ENCODE results near the gene KCNC4. TPM values are rescaled to one million over a fixed set of nuclear protein-coding genes. Genes with fewer than 3 reads are reported as not detected.

The KCNC4 gene
- 0.17 TPM for polyA plus RNA-seq (2013, experiment 1 of 2)
- polyA plus RNA-seq (2013, experiment 2 of 2): 0.23 TPM

DNA sequence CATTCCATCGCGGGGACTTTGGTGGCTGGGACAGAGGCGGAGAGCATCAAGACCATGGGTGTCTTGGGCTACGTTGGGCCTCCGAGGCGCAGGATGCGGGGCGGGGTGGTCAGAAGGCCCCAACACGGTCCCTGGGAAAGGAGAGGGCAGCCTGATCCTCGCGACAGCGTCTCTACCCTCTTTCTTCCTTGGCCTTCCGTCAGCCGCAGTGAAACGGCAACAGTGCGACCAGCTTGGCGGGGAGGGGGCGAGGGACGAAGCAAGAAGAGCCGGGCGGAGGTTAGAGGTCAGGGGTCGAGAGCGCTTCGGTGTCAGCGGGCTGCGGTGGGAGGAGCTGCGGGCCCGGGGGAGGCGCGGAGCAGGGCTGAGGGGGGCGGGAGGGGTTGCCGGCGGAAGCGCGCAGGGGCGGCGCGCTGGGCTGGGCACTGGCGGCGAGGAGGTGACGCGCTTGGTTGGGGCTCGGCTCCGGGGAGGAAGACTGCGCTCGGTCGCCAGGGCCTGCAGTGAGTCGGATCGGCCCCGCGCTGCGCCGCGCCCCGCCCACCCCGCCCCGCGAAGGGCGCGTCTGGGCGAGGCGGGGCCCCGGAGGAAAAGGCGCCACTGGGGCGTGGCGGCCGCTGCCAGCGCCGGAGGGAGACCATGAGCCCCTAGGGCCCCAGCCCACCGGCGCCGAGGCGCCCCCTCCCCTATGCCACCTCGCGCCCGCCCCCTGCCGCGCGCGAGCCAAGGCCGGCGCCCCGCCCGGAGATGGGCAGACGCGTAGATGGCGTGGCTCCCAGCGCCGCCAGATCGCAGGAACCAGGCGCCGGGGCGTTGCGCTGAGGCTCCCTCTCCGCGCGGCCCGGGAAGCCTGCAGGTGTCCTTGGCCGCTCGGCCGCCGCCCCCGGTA is at the start of gene KCNC4:
TSS of gene KCNC4 (plus strand) at position 600 of the 889 bp plus-strand sequence. CDS start 1,186 bp downstream, outside the sequence.
- Histone ChIP-seq H3K27me3 (ENCODE audit: control insufficient read depth in 1 of 2, insufficient read depth in 1 of 2, low read length in 2 of 2) (peaks cover 3 to 82% of the 10 kb centered on the region in 2 experiments), H3K4ac (ENCODE audit: low read depth in 1 of 2, low read length in 2 of 2) (no peak within 1 kb of the TSS), H3K4me1 (ENCODE audit: control insufficient read depth, insufficient read depth, low read depth, low read length) (peaks cover 21% of the 10 kb centered on the region), H3K18ac (ENCODE audit: low read depth in 1 of 2, low read length in 2 of 2) (peak within 1 kb of the TSS; percentile 4 to 5), H2BK15ac (ENCODE audit: low read depth, poor library complexity, severe bottlenecking) (peak within 1 kb of the TSS; percentile 45), H3K4me3 (ENCODE audit: insufficient read depth in 1 of 2, low read depth in 1 of 2, low read length in 2 of 2) (peak within 1 kb of the TSS; percentile 63 to 76), H3K79me1 (replicated peaks; ENCODE audit: low read length, poor library complexity, severe bottlenecking) (no peaks in the 10 kb centered on the region), H3K9me3 (ENCODE audit: control insufficient read depth, low read length) (no peaks in the 10 kb centered on the region), H2BK5ac (ENCODE audit: low read depth, low read length, poor library complexity, severe bottlenecking) (no peak within 1 kb of the TSS), H3K27ac (ENCODE audit: low read length, poor library complexity, severe bottlenecking) (no peak within 1 kb of the TSS), H4K91ac (ENCODE audit: low read length) (no peak within 1 kb of the TSS), H3K23ac (ENCODE audit: low read length in 2 of 2) (peak within 1 kb of the TSS in 1 of 2 experiments; percentile 15), H3K36me3 (ENCODE audit: control insufficient read depth in 1 of 2, insufficient read depth in 2 of 2, low read depth in 1 of 2, low read length in 2 of 2) (peaks cover 0 to 2% of the 10 kb centered on the region in 2 experiments), H3K9ac (ENCODE audit: low read length) (peak within 1 kb of the TSS; percentile 83), H3K14ac (ENCODE audit: low read length in 2 of 2) (no peak within 1 kb of the TSS), H2AFZ (ENCODE audit: low read depth, low read length) (peak within 1 kb of the TSS; percentile 60), H4K8ac (ENCODE audit: low read length) (peak within 1 kb of the TSS; percentile 63), H2BK120ac (ENCODE audit: low read depth, low read length) (no peak within 1 kb of the TSS), H3K4me2 (ENCODE audit: low read length, poor library complexity, severe bottlenecking) (peak within 1 kb of the TSS; percentile 96), H2AK5ac (ENCODE audit: low read length, severe bottlenecking) (no peak within 1 kb of the TSS), H2BK12ac (ENCODE audit: low read length in 2 of 2) (no peak within 1 kb of the TSS)
- WGBS: 2% methylated on average over 61 of the region's 103 CpGs
- peak; percentile 43 for DNase-seq

DNA sequence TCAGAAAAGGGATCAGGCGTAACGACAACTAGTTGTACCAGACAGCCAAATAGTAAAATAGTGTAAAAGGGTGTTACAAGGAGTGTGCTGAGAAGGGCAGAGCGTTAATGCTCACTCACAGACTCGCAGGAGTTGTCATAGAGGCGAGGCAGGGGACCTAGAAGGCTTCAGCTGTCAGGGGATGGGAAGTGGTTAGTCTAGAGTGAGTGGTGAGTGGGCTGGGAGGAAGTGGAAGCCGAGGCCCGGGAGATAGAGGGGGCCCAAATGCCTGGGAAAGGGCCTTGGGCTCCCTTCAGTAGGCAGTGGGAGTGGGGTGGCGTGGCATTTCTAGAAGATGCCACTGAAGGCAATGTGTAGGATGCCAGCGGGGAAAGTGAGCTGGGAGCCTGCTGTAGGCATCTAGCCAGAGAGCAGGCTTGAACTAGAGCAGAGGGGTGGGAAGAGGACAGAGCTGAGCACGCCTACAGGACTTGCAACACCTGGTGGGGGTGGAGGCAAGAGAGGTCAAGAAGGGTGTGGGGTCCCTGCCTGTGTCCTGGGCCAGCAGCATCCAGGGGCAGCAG is 49.5 kb upstream of the KCNC4 start:
- no peak overlapping the region for H4K91ac ChIP-seq (ENCODE audit: low read length)
- no peak overlapping the region for H3K18ac ChIP-seq (ENCODE audit: low read depth in 1 of 2, low read length in 2 of 2)
- no peak overlapping the region for H3K27ac ChIP-seq (ENCODE audit: low read length, poor library complexity, severe bottlenecking)
- no peak overlapping the region for H2BK12ac ChIP-seq (ENCODE audit: low read length in 2 of 2)
- no peak overlapping the region for H3K4ac ChIP-seq (ENCODE audit: low read depth in 1 of 2, low read length in 2 of 2)
- H4K8ac ChIP-seq (ENCODE audit: low read length): no peak overlapping the region
- H2BK5ac ChIP-seq (ENCODE audit: low read depth, low read length, poor library complexity, severe bottlenecking): no peak overlapping the region
- peaks cover 12 to 59% of the 10 kb centered on the region in 2 experiments for H3K27me3 ChIP-seq (ENCODE audit: control insufficient read depth in 1 of 2, insufficient read depth in 1 of 2, low read length in 2 of 2)
- no peaks in the 10 kb centered on the region for H3K4me1 ChIP-seq (ENCODE audit: control insufficient read depth, insufficient read depth, low read depth, low read length)
- no peak overlapping the region for H3K4me3 ChIP-seq (ENCODE audit: insufficient read depth in 1 of 2, low read depth in 1 of 2, low read length in 2 of 2)
- no peak overlapping the region for H3K9ac ChIP-seq (ENCODE audit: low read length)
- no peak overlapping the region for H2BK120ac ChIP-seq (ENCODE audit: low read depth, low read length)
- no peak overlapping the region for H2BK15ac ChIP-seq (ENCODE audit: low read depth, poor library complexity, severe bottlenecking)
- H3K4me2 ChIP-seq (ENCODE audit: low read length, poor library complexity, severe bottlenecking): no peak overlapping the region
- 71% methylated on average over 10 of the region's 10 CpGs for WGBS
- H3K36me3 ChIP-seq (ENCODE audit: control insufficient read depth in 1 of 2, insufficient read depth in 2 of 2, low read depth in 1 of 2, low read length in 2 of 2): no peaks in the 10 kb centered on the region
- no peak overlapping the region for H2AK5ac ChIP-seq (ENCODE audit: low read length, severe bottlenecking)
- H3K23ac ChIP-seq (ENCODE audit: low read length in 2 of 2): no peak overlapping the region
- no peak overlapping the region for H3K14ac ChIP-seq (ENCODE audit: low read length in 2 of 2)
- no peak for DNase-seq
- no peaks in the 10 kb centered on the region for H3K79me1 ChIP-seq (replicated peaks; ENCODE audit: low read length, poor library complexity, severe bottlenecking)
- no peaks in the 10 kb centered on the region for H3K9me3 ChIP-seq (ENCODE audit: control insufficient read depth, low read length)
- H2AFZ ChIP-seq (ENCODE audit: low read depth, low read length): no peak overlapping the region

DNA sequence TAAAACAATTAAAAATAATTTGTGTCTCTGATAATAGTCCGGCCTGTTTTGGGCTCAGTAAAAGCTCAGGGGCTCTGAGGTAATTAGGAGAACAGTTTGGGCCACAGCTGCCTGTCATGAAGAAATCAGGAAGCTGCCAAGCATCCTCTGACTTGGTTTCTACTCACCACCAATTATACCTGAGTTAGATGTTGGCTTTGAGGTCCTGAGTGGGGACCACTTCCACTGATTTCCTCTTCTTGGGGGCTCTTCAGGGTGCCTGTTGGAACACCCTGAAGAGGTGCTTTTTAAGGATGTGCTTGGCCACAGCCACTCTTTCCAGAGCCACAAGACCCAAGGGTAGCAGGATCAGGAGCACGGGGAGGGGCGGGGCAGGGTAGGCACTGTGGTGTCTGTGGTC is 48.9 kb upstream of the KCNC4 start:
- Histone ChIP-seq H3K9ac (ENCODE audit: low read length) (no peak overlapping the region), H3K4me3 (ENCODE audit: insufficient read depth in 1 of 2, low read depth in 1 of 2, low read length in 2 of 2) (no peak overlapping the region), H3K27ac (ENCODE audit: low read length, poor library complexity, severe bottlenecking) (no peak overlapping the region), H2BK5ac (ENCODE audit: low read depth, low read length, poor library complexity, severe bottlenecking) (no peak overlapping the region), H2BK15ac (ENCODE audit: low read depth, poor library complexity, severe bottlenecking) (no peak overlapping the region), H3K36me3 (ENCODE audit: control insufficient read depth in 1 of 2, insufficient read depth in 2 of 2, low read depth in 1 of 2, low read length in 2 of 2) (no peaks in the 10 kb centered on the region), H3K9me3 (ENCODE audit: control insufficient read depth, low read length) (no peaks in the 10 kb centered on the region), H3K4ac (ENCODE audit: low read depth in 1 of 2, low read length in 2 of 2) (no peak overlapping the region), H3K79me1 (replicated peaks; ENCODE audit: low read length, poor library complexity, severe bottlenecking) (no peaks in the 10 kb centered on the region), H3K27me3 (ENCODE audit: control insufficient read depth in 1 of 2, insufficient read depth in 1 of 2, low read length in 2 of 2) (peaks cover 16 to 64% of the 10 kb centered on the region in 2 experiments), H4K91ac (ENCODE audit: low read length) (no peak overlapping the region), H3K4me2 (ENCODE audit: low read length, poor library complexity, severe bottlenecking) (no peak overlapping the region), H3K14ac (ENCODE audit: low read length in 2 of 2) (no peak overlapping the region), H3K23ac (ENCODE audit: low read length in 2 of 2) (no peak overlapping the region), H3K4me1 (ENCODE audit: control insufficient read depth, insufficient read depth, low read depth, low read length) (no peaks in the 10 kb centered on the region), H2AK5ac (ENCODE audit: low read length, severe bottlenecking) (no peak overlapping the region), H2BK120ac (ENCODE audit: low read depth, low read length) (no peak overlapping the region), H2AFZ (ENCODE audit: low read depth, low read length) (no peak overlapping the region), H3K18ac (ENCODE audit: low read depth in 1 of 2, low read length in 2 of 2) (no peak overlapping the region), H2BK12ac (ENCODE audit: low read length in 2 of 2) (no peak overlapping the region), H4K8ac (ENCODE audit: low read length) (no peak overlapping the region)
- DNase-seq: no peak
- WGBS: 77% methylated on average over 3 of the region's 3 CpGs

DNA sequence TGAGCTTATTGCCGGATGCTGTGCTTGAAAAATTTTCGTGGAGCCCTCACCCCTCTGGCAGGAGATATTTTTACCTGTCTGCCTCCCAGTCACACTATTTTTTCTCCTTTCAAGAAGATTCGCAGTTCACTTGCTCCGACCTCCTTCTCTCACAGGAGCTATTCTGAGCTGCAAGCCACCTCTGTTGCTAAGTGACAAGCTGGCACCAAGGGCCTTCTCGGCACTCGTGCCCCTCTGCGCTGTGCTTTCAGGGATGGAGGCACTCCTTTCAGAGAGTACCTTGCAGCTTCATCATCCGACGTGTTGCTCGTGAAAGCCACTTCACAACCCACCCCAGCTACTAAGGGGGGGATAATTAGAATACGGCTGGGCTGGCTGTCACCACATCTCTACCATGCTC is 48.3 kb upstream of the KCNC4 start:
- H3K4me2 ChIP-seq (ENCODE audit: low read length, poor library complexity, severe bottlenecking): no peak overlapping the region
- no peak overlapping the region for H2BK15ac ChIP-seq (ENCODE audit: low read depth, poor library complexity, severe bottlenecking)
- no peak overlapping the region for H3K14ac ChIP-seq (ENCODE audit: low read length in 2 of 2)
- no peak overlapping the region for H3K4me3 ChIP-seq (ENCODE audit: insufficient read depth in 1 of 2, low read depth in 1 of 2, low read length in 2 of 2)
- H3K4me1 ChIP-seq (ENCODE audit: control insufficient read depth, insufficient read depth, low read depth, low read length): no peaks in the 10 kb centered on the region
- H2AK5ac ChIP-seq (ENCODE audit: low read length, severe bottlenecking): no peak overlapping the region
- H3K9me3 ChIP-seq (ENCODE audit: control insufficient read depth, low read length): no peaks in the 10 kb centered on the region
- no peak overlapping the region for H2AFZ ChIP-seq (ENCODE audit: low read depth, low read length)
- H4K91ac ChIP-seq (ENCODE audit: low read length): no peak overlapping the region
- H3K9ac ChIP-seq (ENCODE audit: low read length): no peak overlapping the region
- H3K23ac ChIP-seq (ENCODE audit: low read length in 2 of 2): no peak overlapping the region
- H3K79me1 ChIP-seq (replicated peaks; ENCODE audit: low read length, poor library complexity, severe bottlenecking): no peaks in the 10 kb centered on the region
- H3K27me3 ChIP-seq (ENCODE audit: control insufficient read depth in 1 of 2, insufficient read depth in 1 of 2, low read length in 2 of 2): peaks cover 23 to 65% of the 10 kb centered on the region in 2 experiments
- H3K4ac ChIP-seq (ENCODE audit: low read depth in 1 of 2, low read length in 2 of 2): no peak overlapping the region
- H3K36me3 ChIP-seq (ENCODE audit: control insufficient read depth in 1 of 2, insufficient read depth in 2 of 2, low read depth in 1 of 2, low read length in 2 of 2): no peaks in the 10 kb centered on the region
- no peak overlapping the region for H3K27ac ChIP-seq (ENCODE audit: low read length, poor library complexity, severe bottlenecking)
- H3K18ac ChIP-seq (ENCODE audit: low read depth in 1 of 2, low read length in 2 of 2): no peak overlapping the region
- H2BK5ac ChIP-seq (ENCODE audit: low read depth, low read length, poor library complexity, severe bottlenecking): no peak overlapping the region
- no peak overlapping the region for H2BK120ac ChIP-seq (ENCODE audit: low read depth, low read length)
- DNase-seq: no peak
- no peak overlapping the region for H4K8ac ChIP-seq (ENCODE audit: low read length)
- no peak overlapping the region for H2BK12ac ChIP-seq (ENCODE audit: low read length in 2 of 2)
- WGBS: 74% methylated on average over 8 of the region's 11 CpGs

All from mesenchymal stem cell (in vitro differentiated cells and primary cell).